Measurements from ENCODE around the gene IPO8.

DNA sequence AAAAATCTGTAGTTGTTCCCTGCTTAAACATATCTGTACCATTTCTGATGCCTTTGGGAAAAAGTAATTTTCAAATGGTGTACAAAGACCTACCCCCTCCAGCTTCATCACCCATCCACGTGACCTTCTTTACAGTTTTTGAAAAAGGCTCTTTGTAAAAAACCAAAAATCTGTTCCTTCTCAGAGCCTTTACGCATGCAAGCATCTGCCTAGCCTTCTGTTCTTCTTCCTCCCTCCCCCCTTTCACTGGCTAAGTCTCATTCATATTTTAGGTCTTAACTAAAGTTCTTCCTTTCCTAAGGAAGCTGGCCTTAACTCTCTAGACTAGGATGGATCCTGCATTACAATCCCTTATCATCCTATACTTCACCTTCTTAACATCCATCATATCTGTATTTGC lies 48.7 kb upstream of the IPO8 start:
- TF ChIP-seq, protein P1, sequence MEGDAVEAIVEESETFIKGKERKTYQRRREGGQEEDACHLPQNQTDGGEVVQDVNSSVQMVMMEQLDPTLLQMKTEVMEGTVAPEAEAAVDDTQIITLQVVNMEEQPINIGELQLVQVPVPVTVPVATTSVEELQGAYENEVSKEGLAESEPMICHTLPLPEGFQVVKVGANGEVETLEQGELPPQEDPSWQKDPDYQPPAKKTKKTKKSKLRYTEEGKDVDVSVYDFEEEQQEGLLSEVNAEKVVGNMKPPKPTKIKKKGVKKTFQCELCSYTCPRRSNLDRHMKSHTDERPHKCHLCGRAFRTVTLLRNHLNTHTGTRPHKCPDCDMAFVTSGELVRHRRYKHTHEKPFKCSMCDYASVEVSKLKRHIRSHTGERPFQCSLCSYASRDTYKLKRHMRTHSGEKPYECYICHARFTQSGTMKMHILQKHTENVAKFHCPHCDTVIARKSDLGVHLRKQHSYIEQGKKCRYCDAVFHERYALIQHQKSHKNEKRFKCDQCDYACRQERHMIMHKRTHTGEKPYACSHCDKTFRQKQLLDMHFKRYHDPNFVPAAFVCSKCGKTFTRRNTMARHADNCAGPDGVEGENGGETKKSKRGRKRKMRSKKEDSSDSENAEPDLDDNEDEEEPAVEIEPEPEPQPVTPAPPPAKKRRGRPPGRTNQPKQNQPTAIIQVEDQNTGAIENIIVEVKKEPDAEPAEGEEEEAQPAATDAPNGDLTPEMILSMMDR (IDR thresholded peaks at IDR 0.05 in 4 of 5, conservative IDR thresholded peaks at IDR 0.05 in 1 of 5) = no peak
- TF ChIP-seq POLR2A (IDR thresholded peaks at IDR 0.05) = no peak

Measured in gastrocnemius medialis (tissue), 4 donors.